HG02884 (cell line): ENCODE data around the gene CYB5D1.
"Not testable (repeated sequence)": the region's sequence is repeated elsewhere in the genome, so short reads cannot be mapped to it uniquely, and the experiment has no call there.

Source experiments
- ATAC-seq: cut with Tn5 transposase; IDR thresholded peaks from one replicate; pipeline ENCODE4 v1.9.1; 2021; ENCODE audit warnings: mild to moderate bottlenecking, moderate library complexity; ENCODE audit not compliant: unreplicated experiment

Gene CYB5D1

GRCh38 chr17:7854851-7855659, 2.7 kb upstream of the CYB5D1 start, which contains the start of gene TMEM88:
TSS of gene TMEM88 (plus strand) at chr17:7855066. CDS start at chr17:7855075, 9 bp downstream.
- no peak for ATAC-seq

- no peak for ATAC-seq
Observed at GRCh38 chr17:7855660-7856010, 2.2 kb upstream of the CYB5D1 start.

DNA sequence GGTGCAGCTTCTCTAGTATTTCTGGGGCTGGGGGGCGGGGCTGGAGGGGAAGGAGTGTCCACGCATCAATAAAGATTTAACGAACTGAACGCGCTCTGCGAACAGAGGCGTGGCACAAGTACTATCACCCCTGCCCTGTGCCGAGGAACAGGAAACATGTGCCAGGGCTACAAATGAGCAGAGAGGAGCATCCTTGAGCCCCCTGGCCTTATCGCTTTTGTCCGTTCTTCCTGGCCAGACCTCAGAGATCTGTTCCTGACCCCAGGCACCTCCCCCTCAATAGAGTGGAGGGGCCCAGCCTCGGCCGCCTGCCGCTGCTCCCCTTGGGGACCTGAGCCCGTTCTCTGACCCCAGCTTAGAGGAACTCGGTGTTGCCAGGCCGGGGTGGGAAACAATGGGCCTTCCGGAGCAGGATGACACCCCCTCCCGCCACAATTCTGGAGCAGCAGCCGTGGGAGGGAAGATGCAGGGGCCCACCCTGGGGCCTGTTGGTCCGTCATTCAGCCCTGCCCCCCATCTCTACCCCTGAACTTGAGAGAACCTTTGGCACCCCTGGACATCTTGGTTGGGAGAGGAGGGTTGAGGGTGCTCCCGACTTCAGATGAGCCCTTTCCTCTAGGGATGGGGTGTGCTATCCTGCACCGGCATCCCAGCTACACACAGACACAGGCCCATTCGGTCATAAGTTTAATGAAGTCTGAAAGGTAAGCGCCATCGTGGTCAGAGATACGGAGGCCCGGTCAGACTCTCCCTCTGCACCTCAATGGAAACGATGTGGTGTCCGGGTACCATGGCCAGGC, 1.6 kb upstream of the CYB5D1 start:
- ATAC-seq, result no peak

DNA sequence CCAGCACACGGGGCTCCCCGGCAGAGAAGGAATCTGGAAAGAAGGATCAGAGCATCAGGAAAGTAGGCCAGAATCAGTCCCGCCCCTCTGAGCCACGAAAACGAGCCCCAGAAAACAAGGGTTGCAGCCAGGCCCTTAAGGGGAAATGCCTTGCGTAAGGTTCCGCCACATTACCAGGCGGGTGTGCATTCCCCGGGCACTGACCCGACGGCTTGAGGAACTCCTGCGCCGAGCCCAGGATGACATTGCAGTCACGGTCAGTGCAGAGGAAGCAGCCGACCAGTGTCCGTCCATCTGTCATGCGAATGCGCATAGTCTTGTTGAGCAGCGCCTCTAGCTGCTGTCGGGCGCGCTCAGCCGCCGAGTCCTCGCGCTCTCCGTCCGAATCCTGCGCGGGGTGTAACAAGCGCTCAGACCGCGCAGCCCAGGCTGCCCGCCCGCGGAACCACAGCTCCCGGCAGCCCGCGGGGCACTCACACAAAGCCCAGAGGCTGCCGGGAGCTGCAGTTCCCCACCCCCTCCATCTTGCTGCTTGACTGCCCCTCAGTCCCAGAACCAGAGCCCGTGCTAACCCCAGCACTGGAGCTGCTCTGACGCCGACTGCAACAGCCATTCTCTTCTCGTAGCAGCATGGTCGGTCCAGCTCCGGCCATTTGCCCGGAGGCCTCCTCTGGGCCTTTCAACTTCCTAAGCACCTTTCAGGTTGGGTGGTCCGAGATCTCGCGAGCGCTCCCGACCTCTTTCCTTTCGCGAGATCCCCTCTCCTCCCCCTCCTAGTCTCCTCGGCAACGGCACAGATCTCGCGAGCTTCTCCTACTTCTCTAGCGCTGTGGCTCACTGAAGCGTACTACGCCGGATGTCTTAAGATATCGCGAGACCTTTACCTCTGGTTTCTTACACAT, 741 bp upstream of the CYB5D1 start, which contains the start of gene NAA38:
TSS of gene NAA38 (minus strand) at position 749 of the 902 bp plus-strand sequence. CDS start at position 653, 96 bp downstream.
- peak; percentile 76 for ATAC-seq

GRCh38 chr17:7858522-7858810, 663 bp downstream of the CYB5D1 start:
- ATAC-seq, result no peak

DNA sequence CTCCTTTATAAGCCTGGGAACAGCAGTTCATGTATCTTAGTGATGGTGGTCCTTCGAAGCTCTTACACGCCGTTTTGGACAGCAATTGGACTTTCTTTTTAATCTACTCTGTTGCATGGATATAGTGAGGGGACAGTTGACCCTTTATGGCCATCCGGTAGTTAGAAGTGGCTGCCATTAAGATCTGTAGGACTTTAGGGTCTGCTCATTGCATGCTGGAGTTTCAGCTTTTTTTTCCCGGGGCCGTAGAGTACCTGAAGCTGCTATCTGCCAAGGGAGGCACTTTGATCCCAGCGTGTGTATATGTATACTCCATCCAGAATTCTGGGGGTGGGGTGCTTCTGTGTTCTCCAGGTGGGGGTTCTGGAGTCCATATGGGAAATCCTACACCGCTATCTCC, 1.2 kb downstream of the CYB5D1 start:
- no peak for ATAC-seq

DNA sequence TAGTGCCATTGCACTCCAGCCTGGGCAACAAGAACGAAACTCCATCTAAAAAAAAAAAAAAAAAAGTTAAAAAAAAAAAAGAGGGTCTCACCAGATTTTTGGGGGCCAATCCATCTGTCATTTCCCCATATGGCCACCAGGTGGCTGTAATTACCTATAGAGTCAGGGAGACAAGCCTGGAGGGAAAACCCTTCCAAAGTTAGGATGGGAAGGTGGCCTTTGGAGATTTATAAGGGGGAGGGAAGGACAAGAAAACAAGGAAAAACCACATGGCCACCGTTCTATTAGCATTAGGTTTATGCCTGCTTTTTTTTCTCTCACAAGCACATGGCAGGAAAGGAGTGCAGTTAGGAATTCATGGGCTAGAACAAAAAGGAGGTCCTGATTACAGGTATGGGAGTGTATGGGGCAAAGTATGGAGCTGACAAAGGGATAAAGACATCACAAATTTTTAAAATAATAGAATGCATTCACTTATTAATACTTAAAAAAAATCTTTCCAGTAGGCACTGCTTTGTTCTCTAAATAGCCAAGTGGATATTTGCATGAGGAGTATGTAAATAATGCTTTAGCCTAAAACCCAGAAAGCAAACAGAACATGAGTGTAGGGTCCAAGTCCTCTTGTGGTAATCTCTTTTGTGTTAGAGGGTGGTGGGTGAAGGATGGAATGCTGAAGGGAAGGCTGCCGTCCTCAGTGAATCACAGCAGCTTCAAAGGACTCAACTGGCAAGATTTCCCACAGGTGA, 5.1 kb downstream of the CYB5D1 start:
- ATAC-seq, result no peak

DNA sequence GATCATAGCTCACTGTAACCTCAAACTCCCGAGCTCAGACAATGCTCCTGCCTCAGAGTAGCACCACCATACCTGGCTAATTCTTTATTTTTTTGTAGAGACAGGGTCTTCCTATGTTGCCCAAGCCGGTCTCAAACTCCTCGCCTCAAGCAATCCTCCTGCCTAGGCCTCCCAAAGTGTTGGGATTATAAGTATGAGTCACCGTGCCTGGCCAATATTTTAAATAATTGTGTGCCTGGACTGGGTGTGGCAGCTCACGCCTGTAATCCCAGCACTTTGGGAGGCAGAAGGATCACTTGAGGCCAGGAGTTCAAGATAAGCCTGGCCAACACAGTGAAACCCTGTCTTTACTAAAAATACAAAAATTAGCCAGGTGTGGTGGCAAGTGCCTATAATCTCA, 6.6 kb downstream of the CYB5D1 start:
- ATAC-seq, result not testable (repeated sequence)

DNA sequence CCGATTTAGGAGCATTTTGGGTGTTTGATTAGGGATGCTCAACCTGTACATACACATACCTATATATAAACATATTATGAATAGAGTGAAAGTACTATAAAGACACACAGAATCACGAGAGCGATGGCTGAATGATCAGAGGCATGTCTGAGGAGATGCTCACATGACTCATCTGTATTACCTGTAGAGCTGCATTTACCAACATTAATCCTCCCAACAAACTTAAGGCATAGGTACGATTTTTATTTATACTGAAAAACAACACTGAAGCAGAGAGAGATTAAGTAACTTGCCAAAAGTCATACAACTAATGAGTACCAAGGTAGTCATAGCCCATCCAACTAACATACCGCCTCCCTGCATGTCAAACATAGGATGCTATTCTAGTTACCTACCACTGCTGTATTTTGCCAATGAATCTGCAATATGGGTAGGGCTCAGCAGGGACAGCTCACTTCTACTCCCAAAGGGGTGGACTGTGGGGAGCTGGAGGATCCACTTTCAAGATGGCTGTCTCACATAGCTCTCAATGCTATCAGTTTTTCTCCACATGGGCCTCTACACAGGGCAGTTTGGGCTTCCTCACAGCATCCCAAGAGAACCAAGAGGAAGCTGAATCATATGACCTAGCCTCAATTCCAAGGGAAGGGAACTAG, 7.3 kb downstream of the CYB5D1 start:
- ATAC-seq, result no peak

DNA sequence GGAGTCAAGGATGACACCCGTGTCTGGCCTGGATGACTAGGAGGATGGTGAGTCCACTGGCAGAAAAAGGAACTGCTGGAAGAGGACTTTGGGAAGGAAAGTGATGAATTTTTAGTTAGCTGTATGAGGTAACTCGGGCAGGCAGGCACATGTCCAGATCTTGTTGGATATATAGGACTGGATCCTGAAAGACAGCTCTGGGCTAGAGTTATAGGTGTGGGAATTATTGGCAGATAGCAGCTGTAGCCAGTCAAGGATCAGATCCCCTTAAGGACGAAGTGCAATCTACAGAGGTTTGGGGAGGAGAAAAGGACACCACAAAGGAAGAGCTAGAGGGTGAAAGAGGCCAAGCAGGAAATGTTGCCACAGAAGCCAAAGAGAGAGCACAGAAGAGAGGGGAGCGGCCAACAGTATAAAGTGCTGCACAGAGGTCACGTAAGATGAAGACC, 10.1 kb downstream of the CYB5D1 start:
- no peak for ATAC-seq

- ATAC-seq, result no peak
Observed at GRCh38 chr17:7873051-7873450, 15.2 kb downstream of the CYB5D1 start.

DNA sequence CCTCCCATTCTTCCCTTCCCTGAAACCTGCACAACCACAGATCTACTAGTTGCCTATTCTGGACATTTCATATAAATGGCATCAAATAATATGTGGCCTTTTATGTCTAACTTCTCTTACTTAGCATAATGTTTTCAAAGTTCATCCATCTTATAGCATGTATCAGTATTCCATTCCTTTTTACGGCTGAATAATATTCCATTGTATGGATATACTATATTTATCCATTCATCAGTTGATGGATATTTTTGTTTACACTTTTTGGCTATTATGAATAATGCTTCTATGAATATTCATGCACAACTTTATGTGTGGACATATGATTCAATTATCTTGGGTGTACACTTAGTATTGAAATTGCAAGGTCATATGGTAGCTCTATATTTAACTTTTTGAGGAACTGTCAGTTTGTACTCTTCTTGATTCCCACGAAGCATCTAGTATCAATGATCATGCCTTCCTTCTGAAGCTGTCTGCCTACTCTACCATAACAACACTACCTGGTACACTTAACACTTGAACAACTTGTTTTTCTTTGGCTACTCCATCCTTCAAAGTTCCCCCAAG, 18.1 kb downstream of the CYB5D1 start:
- no peak for ATAC-seq

DNA sequence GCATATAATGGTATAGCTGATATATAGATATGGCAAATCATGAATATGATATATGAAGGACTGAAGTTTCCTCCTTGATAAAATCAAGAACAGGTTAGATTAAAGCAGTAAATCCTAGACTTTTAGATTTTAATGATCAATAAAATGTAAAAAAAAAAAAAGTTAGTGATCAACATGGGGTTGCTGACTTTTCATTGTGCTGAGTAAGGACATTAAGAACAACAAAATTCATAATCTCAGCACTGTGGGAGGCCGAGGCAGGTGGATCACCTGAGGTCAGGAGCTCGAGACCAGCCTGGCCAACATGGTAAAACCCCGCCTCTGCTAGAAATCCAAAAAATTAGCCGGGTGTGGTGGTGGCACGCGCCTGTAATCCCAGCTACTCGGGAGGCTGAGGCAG, 20.4 kb downstream of the CYB5D1 start:
- no peak for ATAC-seq

- ATAC-seq, result no peak
Observed at GRCh38 chr17:7880076-7880868, 22.5 kb downstream of the CYB5D1 start.

DNA sequence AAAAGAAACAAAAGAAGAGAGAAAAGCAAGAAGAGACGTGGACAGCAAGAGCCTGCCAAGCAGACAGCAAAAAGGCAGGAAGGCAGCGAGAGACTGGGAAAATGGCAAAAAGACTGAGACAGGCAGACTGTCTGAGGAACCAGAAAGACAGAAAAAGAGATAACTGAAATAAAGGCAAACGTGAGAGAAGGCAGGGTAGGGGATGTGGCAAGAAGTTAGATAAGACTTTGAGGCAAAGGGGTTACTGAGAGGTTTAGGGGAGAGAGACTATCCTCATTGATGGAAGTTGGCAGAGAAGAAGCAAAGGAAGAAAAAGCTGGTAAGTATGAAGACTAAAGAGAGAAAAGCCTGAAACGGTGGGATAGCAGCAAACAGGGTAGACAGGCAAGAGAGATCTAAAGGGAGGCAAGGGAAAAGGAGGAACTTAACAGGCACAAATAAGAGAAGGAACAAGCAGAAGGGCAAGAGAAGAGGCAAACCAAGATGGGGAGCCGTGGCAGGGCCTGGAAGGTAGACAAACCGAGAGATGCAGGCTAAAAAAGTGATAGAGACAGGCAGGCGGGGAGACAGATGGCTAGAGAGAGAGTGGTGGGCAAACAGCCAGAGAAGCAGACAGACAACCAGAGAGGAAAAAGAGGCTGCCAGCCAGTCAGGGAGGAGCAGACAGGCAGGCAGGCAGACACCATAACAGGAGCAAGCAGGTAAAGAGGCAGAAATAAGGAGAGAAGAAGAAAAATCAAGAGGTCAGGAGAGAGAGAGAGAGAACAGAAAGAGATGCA, 23.7 kb downstream of the CYB5D1 start:
- ATAC-seq, result no peak

- no peak for ATAC-seq
Observed at GRCh38 chr17:7882068-7882467, 24.3 kb downstream of the CYB5D1 start.

DNA sequence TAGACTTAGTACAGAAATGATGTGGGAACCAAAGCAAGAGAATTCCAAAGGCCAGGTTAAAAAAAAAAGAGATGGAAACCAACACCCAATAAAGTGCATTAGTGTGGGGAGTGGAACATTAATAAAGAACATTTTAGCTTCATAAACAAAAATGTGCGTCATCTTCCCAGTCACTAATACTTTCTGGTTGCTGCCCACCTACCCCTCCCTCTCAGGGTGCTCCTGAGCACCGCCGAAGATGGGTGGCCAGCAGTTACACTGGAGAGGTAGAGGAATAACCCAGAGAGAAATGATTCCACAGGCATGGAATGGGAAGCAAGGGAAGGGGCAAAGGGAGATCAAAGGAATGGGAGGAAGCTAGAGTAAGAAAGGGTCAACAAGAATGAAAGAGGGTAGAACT, 24.8 kb downstream of the CYB5D1 start:
- no peak for ATAC-seq

DNA sequence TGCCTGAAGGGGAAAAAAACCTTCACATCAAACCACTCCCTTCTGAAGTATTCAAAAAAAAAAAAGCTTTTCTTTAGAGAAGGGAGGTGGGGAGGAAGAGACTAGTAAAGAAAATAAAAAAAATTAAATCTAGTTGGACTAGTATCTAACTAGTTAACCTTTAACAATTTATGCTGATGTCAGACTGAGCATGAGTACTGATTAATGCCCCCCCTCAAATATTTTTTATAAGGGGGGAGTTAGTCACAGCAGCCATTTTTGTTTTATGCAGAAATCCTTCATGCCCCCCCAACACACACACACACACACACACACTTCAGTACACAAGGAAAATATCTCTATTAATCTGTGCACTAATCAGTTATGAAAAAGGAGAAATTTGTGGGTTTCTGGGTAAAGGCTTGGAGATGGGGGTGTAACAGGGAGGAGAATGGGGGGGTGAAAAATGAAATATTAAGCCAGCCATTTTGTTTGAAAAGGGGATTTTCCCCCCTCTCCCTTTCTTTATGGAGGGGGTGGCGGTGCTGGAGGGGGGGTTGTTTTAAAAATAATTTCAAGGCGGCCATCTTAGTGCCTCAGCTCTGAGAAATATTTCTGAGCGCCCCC, 26.1 kb downstream of the CYB5D1 start:
- ATAC-seq, result no peak
